Activated CD4-positive, alpha-beta T cell treated with anti-CD3 and anti-CD28 coated beads, Interleukin-2, amount 50 U/mL, for 24 hours (primary cell): ENCODE measurements around the gene P3H4.
"Not testable (repeated sequence)": the region's sequence is repeated elsewhere in the genome, so short reads cannot be mapped to it uniquely, and the experiment has no call there.

Source experiments
- DNase-seq, 2 donors: peaks; one replicate each; pipeline ENCODE4 v3.0.0-alpha.2; 2020; ENCODE audit warnings: low read depth in 1 of 2, low spot score in 1 of 2

P3H4 gene

GRCh38 chr17:41794540-41794975 lies 17.2 kb downstream of the P3H4 start:
- DNase-seq: no peak

GRCh38 chr17:41793784-41794539 lies 17.8 kb downstream of the P3H4 start:
- no peak for DNase-seq

- no peak for DNase-seq
Measured at GRCh38 chr17:41792845-41793783, 18.6 kb downstream of the P3H4 start.

- DNase-seq: no peak
Measured at GRCh38 chr17:41787021-41787418, 24.7 kb downstream of the P3H4 start.

- DNase-seq: peak; percentile 72 to 81
Measured at GRCh38 chr17:41786227-41787020, 25.3 kb downstream of the P3H4 start, which contains the start of gene JUP. Gene JUP, minus strand, starts transcription at chr17:41786711. Its CDS starts 14,857 bp downstream, at chr17:41771854.

- DNase-seq: no peak
Measured at GRCh38 chr17:41785859-41786226, 25.9 kb downstream of the P3H4 start.

GRCh38 chr17:41785091-41785858 lies 26.5 kb downstream of the P3H4 start:
- DNase-seq: no peak

GRCh38 chr17:41784207-41784744 lies 27.5 kb downstream of the P3H4 start:
- no peak for DNase-seq

GRCh38 chr17:41782142-41782541 lies 29.6 kb downstream of the P3H4 start:
- DNase-seq: no peak

GRCh38 chr17:41781404-41782110 lies 30.2 kb downstream of the P3H4 start:
- DNase-seq: no peak

GRCh38 chr17:41779954-41780353 lies 31.8 kb downstream of the P3H4 start:
- DNase-seq: no peak

GRCh38 chr17:41777574-41778188 lies 34.1 kb downstream of the P3H4 start:
- DNase-seq: no peak

GRCh38 chr17:41777157-41777573 lies 34.6 kb downstream of the P3H4 start:
- DNase-seq: no peak

- DNase-seq: not testable (repeated sequence)
Measured at GRCh38 chr17:41776262-41776900, 35.4 kb downstream of the P3H4 start.

- no peak for DNase-seq
Measured at GRCh38 chr17:41775394-41776226, 36.1 kb downstream of the P3H4 start.

GRCh38 chr17:41773731-41774193 lies 38.0 kb downstream of the P3H4 start:
- DNase-seq: no peak

- DNase-seq: no peak
Measured at GRCh38 chr17:41773190-41773588, 38.6 kb downstream of the P3H4 start.
